Measurements from ENCODE around the gene KRT14. TPM values are rescaled to one million over a fixed set of nuclear protein-coding genes. Genes with fewer than 3 reads are reported as not detected.

Gene KRT14
- polyA plus RNA-seq, 1 experiment, result 0.11 TPM

DNA sequence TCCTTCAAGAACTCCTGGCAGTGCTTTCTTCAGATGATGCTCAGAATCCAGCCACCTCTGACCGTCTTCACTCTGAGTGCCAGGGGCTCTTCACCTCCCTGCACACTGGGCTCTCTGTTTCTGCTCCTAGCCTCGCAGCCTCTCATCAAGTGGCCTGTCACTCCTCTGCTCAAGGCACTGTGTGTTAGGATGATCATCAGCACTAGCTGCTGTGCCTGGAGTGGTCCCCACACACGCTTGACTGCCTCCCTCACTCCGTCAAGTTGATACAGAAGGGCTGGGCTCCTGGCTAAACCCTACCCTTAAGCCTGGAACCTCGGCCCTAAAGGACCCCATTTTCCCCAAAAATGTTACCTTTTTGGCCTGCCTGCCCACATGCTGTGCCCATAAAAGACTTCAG lies 30.4 kb downstream of the KRT14 start:
- peaks cover 3% of the 10 kb centered on the region; the same call in 1 of the 2 replicates for H3K27me3 ChIP-seq (ENCODE audit: control insufficient read depth, insufficient read depth, low read length)
- no peaks in the 10 kb centered on the region for H3K36me3 ChIP-seq (ENCODE audit: control insufficient read depth, insufficient read depth, low read length)
- no peak for DNase-seq (ENCODE audit: low read depth)
- CTCF ChIA-PET, result interaction anchor here (1.0 to 14.4 kb wide), 3 partner anchors 10 to 109 kb away, joined by 3 to 343 read pairs (median 4); no protein-coding TSS in a partner anchor
- POLR2A ChIA-PET, result no interaction called here
- H3K4me3 ChIP-seq (ENCODE audit: low read depth, low read length), result no peak overlapping the region
- TF ChIP-seq, protein P1, sequence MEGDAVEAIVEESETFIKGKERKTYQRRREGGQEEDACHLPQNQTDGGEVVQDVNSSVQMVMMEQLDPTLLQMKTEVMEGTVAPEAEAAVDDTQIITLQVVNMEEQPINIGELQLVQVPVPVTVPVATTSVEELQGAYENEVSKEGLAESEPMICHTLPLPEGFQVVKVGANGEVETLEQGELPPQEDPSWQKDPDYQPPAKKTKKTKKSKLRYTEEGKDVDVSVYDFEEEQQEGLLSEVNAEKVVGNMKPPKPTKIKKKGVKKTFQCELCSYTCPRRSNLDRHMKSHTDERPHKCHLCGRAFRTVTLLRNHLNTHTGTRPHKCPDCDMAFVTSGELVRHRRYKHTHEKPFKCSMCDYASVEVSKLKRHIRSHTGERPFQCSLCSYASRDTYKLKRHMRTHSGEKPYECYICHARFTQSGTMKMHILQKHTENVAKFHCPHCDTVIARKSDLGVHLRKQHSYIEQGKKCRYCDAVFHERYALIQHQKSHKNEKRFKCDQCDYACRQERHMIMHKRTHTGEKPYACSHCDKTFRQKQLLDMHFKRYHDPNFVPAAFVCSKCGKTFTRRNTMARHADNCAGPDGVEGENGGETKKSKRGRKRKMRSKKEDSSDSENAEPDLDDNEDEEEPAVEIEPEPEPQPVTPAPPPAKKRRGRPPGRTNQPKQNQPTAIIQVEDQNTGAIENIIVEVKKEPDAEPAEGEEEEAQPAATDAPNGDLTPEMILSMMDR (IDR thresholded peaks at IDR 0.05; ENCODE audit: insufficient read depth, low read depth, low read length), result no peak

DNA sequence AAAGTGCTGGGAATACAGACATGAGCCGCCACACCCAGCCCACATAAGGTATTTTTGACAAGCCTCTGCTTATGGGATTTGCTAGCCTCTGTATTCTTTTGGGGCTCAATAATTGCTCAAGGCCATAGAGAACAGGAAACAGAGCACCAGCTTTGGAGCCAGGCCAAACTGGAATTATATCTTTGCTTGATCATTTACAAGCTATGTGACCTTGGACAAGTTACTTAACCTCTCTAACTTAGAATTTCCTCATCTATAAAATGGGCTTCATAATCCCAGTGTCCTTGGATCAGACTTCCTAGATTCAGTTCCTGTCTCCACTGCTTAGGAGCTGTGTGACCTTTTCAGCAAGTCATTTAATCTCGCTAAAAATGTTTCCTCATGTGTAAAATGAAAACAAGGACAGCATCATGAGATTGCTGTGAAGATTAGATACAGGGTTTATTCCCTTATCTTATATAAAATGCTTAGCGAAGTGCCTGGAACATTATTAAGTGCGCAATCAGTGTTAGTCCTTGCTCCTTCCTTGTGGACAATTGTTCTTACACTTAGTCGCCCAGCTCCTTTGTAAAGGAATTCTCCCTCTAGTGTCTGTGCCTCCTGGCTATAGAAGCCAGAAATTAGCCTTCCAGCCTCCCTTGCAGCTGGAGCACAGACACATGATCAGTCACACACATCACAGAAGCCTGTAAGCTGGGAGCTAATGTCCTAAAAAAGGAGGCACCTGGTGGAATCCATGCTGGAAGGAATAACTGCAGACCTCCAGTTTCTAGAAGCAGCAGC lies 31.4 kb downstream of the KRT14 start:
- ChIA-PET POLR2A (no interaction called here), CTCF (interaction anchor here (1.0 to 14.4 kb wide), 4 partner anchors 35 to 109 kb away, joined by 3 to 343 read pairs (median 123); no protein-coding TSS in a partner anchor)
- no peaks in the 10 kb centered on the region for H3K36me3 ChIP-seq (ENCODE audit: control insufficient read depth, insufficient read depth, low read length)
- peaks cover under 1% of the 10 kb centered on the region; the same call in 1 of the 2 replicates for H3K27me3 ChIP-seq (ENCODE audit: control insufficient read depth, insufficient read depth, low read length)
- H3K4me3 ChIP-seq (ENCODE audit: low read depth, low read length), result no peak overlapping the region
- TF ChIP-seq, protein P1 (IDR thresholded peaks at IDR 0.05; ENCODE audit: insufficient read depth, low read depth, low read length), result no peak
- no peak for DNase-seq (ENCODE audit: low read depth)

DNA sequence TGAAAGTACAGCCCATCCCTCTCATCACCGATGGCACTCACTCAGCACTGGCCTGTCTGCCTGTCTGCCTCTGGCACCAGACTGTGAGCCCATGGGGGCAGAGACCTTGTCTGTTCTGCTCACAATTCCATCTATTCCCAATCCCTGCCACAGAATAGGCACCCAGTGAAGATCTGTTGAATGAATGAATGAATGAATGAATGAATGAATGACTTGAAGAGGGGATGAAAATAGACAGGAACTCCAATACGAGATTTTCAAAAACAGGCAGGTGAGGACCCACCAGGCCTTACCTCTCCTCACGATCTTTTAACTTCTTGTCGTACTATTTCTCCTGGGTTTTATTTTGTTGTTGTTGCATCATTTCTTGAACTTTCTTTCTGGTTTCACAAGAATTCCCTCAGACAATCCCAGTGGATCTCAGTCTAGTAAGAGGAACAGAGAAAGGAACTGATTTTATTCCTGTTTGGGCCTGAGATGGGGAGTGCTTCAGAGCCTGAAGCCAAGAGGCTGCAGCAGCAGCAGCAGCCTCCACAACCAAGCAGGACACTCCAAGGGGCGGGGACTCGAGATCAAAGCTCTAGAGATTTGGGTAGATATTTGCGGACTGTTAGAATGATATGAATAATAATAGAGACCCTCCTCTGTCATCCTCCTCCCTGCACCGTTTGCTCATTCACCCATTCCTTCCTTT lies 32.6 kb downstream of the KRT14 start:
- CTCF ChIA-PET, result interaction anchor here (1.0 to 14.4 kb wide), 4 partner anchors 70 to 110 kb away, joined by 3 to 343 read pairs (median 124); partner anchors contain the start of gene KRT17
- no peak overlapping the region for H3K4me3 ChIP-seq (ENCODE audit: low read depth, low read length)
- POLR2A ChIA-PET, result no interaction called here
- H3K36me3 ChIP-seq (ENCODE audit: control insufficient read depth, insufficient read depth, low read length), result no peaks in the 10 kb centered on the region
- no peak for DNase-seq (ENCODE audit: low read depth)
- TF ChIP-seq, protein P1 (IDR thresholded peaks at IDR 0.05; ENCODE audit: insufficient read depth, low read depth, low read length), result no peak
- H3K27me3 ChIP-seq (ENCODE audit: control insufficient read depth, insufficient read depth, low read length), result no peaks in the 10 kb centered on the region

DNA sequence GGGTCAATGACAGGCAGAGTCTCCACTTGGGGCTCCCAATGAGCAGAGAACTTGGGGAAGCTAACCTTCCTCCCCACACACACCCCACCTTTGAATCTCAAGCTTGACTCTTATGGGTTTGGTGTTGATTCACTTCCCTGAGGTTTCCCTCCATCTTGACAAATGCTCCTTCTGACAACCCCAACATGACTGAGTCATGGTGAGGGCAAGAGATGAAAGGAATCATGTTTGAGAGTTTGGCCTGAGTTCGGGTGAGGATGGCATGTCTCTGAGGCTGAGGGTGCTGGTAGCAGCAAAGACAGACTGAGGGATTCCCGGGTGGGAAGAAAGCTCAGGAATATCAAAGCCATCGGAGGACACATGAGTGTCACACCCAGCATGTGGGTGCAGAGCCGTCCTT lies 33.5 kb downstream of the KRT14 start:
- POLR2A ChIA-PET, result no interaction called here
- TF ChIP-seq, protein P1 (IDR thresholded peaks at IDR 0.05; ENCODE audit: insufficient read depth, low read depth, low read length), result no peak

DNA sequence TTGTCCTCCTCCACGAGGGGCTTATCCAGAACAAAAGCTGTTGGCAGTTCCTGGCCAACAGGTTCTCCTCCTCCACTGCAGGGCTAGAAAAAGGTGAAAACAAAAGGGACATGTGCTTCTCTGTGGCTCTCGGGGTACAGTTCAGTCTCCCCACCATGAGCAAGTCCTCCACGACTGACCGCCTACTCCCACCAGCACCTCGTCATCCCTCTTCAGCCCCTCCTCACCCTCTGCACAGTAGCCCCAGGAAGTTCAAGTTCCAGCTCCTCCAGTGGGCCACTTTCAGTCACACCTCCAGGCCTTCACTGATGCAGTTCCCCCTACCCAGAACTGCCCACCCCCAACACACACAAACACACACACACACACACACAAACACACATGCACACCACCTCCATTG lies 34.2 kb downstream of the KRT14 start:
- Histone ChIP-seq H3K36me3 (ENCODE audit: control insufficient read depth, insufficient read depth, low read length) (no peaks in the 10 kb centered on the region), H3K4me3 (ENCODE audit: low read depth, low read length) (no peak overlapping the region), H3K27me3 (ENCODE audit: control insufficient read depth, insufficient read depth, low read length) (no peaks in the 10 kb centered on the region)
- no peak for DNase-seq (ENCODE audit: low read depth)
- TF ChIP-seq, protein P1 (IDR thresholded peaks at IDR 0.05; ENCODE audit: insufficient read depth, low read depth, low read length), result no peak
- POLR2A ChIA-PET, result no interaction called here
- CTCF ChIA-PET, result interaction anchor here (1.4 to 14.4 kb wide), 5 partner anchors 10 to 112 kb away, joined by 4 to 343 read pairs (median 6); partner anchors contain the start of gene KRT17

More for the DNA sequence above, 33.5 kb downstream of the KRT14 start:
- Histone ChIP-seq H3K27me3 (ENCODE audit: control insufficient read depth, insufficient read depth, low read length) (no peaks in the 10 kb centered on the region), H3K36me3 (ENCODE audit: control insufficient read depth, insufficient read depth, low read length) (no peaks in the 10 kb centered on the region), H3K4me3 (ENCODE audit: low read depth, low read length) (no peak overlapping the region)
- CTCF ChIA-PET, result interaction anchor here (1.5 to 14.4 kb wide), 3 partner anchors 71 to 111 kb away, joined by 4 to 343 read pairs (median 243); partner anchors contain the start of gene KRT17
- no peak for DNase-seq (ENCODE audit: low read depth)
